PFSK-1 (cell line): ENCODE measurements around the gene TAPBP.
A peak's percentile ranks its signal among the peaks of the same experiment; 100 is the strongest.

Experiments
- FOXP2 ChIP-seq: optimal IDR thresholded peaks from 2 replicates; pipeline ENCODE3; 2011; ENCODE audit warnings: borderline replicate concordance, control low read depth, inconsistent platforms; ENCODE audit not compliant: insufficient read depth; ENCODE audit errors: extremely low read length, extremely low read depth
- POLR2AphosphoS5 ChIP-seq: IDR thresholded peaks from 2 replicates; pipeline ENCODE4 v1.6.1; 2012; ENCODE audit warnings: low read depth, mild to moderate bottlenecking, control low read depth, low read length, moderate library complexity
- REST ChIP-seq, 2 experiments: IDR thresholded peaks; 2 replicates each; pipeline versions ENCODE4 v1.6.1 to v1.8.0; 2011 to 2012; ENCODE audit warnings: low read depth in 2 of 2, low read length in 2 of 2, control low read depth in 1 of 2, inconsistent platforms in 1 of 2, mild to moderate bottlenecking in 1 of 2, moderate library complexity in 1 of 2; ENCODE audit not compliant: insufficient read depth in 1 of 2
- SIN3A ChIP-seq: IDR thresholded peaks from 2 replicates; pipeline ENCODE4 v1.6.1; 2012; ENCODE audit warnings: mild to moderate bottlenecking, low read length, moderate library complexity, borderline replicate concordance; ENCODE audit not compliant: insufficient read depth
- TAF1 ChIP-seq: IDR thresholded peaks from 2 replicates; pipeline ENCODE4 v1.6.1; 2012; ENCODE audit warnings: low read length, control low read depth, borderline replicate concordance; ENCODE audit not compliant: insufficient read depth

Gene TAPBP

GRCh38 chr6:33288921-33289783 is 24.7 kb downstream of the TAPBP start, which contains the start of the genes PFDN6 and WDR46:
PFDN6 (plus strand) TSS chr6:33289601; CDS start chr6:33289857, 256 bp downstream.
WDR46 (minus strand) TSS chr6:33289239; CDS start chr6:33289170, 69 bp downstream.
- TF ChIP-seq FOXP2 (no peak), TAF1 (peak; percentile 80; the same call in 1 of the 2 replicates), POLR2AphosphoS5 (peak; percentile 77; the same call in 1 of the 2 replicates), SIN3A (peak; percentile 96), REST (IDR thresholded peaks at IDR 0.05; ENCODE audit: insufficient read depth in 1 of 2, low read depth in 2 of 2, low read length in 2 of 2) (no peak)

GRCh38 chr6:33288141-33288920 is 25.5 kb downstream of the TAPBP start:
- no peak for TF ChIP-seq TAF1
- no peak for TF ChIP-seq REST (IDR thresholded peaks at IDR 0.05; ENCODE audit: insufficient read depth in 1 of 2, low read depth in 2 of 2, low read length in 2 of 2)
- no peak for TF ChIP-seq SIN3A
- no peak for TF ChIP-seq FOXP2
- TF ChIP-seq POLR2AphosphoS5: no peak

- no peak for TF ChIP-seq FOXP2
- TF ChIP-seq TAF1: no peak
- TF ChIP-seq SIN3A: no peak
- no peak for TF ChIP-seq REST (IDR thresholded peaks at IDR 0.05; ENCODE audit: insufficient read depth in 1 of 2, low read depth in 2 of 2, low read length in 2 of 2)
- TF ChIP-seq POLR2AphosphoS5: no peak
These were observed 26.6 kb downstream of the TAPBP start for GRCh38 chr6:33286946-33287914.

GRCh38 chr6:33280539-33280938 is 33.3 kb downstream of the TAPBP start:
- TF ChIP-seq REST (IDR thresholded peaks at IDR 0.05; ENCODE audit: insufficient read depth in 1 of 2, low read depth in 2 of 2, low read length in 2 of 2) (no peak), FOXP2 (no peak), TAF1 (no peak), POLR2AphosphoS5 (no peak), SIN3A (no peak)
